HG03139 (cell line): ENCODE measurements around the gene CARHSP1.
A peak's percentile ranks its signal among the peaks of the same experiment; 100 is the strongest.
"Not testable (repeated sequence)": the region's sequence is repeated elsewhere in the genome, so short reads cannot be mapped to it uniquely, and the experiment has no call there.

Source experiments
- ATAC-seq: cut with Tn5 transposase; IDR thresholded peaks from one replicate; pipeline ENCODE4 v1.9.1; 2021; ENCODE audit not compliant: unreplicated experiment

Gene CARHSP1

DNA sequence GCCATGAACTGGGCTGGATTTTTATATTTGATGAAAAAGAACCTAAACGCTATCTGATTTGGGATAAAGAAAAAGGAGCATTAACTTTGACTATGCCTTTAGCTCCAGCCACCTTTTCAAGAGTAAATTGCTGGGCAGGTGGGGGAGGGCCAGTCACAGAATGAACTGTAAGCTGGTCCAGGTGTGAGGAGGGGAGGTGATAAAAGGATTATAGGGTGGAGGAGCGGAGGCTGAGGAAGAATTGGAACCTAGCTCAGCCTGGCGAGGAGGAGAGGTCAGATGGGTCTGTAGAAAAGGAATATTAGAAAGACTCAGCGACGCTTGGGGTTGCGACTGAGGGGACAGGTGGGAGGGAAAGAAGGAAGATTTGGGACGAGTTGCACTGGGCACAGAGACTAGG, 32.0 kb downstream of the CARHSP1 start:
- not testable (repeated sequence) for ATAC-seq

DNA sequence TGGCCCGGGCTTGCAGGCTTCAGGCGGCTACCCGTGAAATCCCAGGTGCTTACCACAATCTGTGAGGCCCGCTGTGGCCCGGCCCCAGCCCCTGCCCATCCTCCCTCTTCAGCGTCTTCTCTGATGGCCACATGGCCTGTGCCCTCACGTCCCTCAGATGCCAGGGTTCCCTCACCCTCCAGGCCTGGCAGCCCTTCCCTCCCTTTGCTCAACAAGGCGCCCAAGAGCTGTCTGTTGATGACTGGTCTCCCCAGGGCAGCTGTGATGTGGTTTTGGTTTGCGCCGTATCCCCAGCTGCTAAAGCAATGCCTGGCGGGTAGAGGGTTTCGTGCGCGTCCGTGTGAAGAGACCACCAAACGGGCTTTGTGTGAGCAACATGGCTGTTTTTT, 36.1 kb downstream of the CARHSP1 start:
- no peak for ATAC-seq

DNA sequence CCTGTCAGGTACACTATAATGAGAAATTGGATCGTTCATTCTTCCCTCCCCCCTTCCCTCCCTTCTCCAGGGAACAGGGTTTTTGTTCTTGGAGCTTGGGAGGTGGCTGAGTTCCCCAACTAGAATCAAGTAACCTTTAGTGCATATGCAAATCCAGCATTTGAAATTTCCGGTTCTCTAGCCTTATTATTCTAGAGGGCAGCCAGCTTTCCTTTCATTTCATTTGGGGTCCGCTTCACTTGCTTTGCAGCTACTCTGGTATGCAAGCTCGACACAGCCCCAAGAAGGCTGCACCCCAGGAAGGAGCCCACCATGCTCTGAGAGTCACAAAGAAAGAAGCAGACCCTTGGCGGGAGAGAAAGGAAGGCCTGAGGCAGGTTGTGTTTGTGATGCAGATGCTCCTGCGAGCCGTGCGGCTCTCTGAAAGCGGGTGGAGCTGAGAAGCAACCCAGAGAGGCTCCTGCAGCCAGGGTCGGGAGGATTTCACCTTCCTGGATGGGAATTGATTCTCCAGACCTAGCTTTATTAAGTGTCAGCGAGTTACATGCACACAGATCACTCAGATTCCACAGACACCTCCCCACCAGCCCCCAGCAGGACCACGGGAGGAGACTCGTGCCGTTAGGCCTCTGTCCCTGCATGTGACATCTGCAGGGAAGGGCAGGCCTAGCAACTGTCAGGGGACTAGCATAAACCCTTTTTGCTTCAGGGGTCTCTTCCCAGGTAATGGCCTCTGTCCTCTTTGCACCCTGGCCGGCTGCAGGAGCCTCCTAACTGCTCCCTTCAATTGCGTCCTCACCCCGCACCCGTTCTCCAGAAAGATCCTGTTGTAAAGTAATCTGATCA, 36.7 kb downstream of the CARHSP1 start:
- no peak for ATAC-seq

DNA sequence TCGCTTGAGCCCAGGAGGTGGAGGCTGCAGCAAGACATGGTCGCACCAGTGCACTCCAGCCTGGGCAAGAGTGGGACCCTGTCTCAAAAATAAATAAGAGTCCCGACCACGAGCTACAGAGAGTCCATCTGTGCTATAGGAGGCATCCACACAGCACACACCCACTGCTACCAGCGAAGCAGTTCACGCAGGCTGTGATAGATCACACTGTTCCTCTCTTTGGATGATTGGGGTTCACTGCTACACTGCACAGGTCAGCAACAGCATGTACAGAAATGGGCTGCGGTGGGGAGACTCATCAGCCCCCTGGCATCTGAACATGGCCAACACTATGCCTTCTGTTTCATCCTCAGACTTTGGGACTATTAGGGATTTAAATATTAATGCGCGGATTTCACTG, 37.4 kb downstream of the CARHSP1 start:
- ATAC-seq, result no peak

DNA sequence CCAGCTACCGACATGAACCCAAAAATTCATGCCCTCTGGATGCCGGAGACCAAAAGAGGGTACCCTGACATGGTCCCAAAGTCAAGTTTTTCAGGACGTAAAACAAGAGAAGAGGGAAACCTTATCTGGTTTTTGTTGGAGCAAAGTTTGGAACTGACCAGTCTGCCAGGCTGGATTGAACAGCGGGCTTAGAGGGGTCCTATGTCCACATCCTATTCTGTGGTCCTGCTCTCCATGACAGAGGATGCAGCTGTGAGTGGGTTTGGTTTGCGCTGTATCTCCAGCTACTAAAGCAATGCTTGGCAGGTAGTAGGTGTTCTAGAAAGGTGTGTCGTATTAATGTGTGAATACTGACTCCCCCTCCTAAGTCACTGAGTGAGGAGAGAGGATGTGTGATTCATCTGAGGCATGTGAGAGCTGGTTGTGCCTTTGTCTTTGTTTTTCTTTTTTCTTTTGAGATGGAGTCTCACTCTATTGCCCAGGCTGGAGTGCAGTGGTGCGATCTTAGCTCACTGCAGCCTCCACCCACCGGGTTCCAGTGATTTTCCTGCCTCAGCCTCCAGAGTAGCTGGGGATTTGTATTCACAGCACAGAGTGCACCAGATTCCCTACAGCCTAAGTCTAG, 40.2 kb downstream of the CARHSP1 start:
- no peak for ATAC-seq

DNA sequence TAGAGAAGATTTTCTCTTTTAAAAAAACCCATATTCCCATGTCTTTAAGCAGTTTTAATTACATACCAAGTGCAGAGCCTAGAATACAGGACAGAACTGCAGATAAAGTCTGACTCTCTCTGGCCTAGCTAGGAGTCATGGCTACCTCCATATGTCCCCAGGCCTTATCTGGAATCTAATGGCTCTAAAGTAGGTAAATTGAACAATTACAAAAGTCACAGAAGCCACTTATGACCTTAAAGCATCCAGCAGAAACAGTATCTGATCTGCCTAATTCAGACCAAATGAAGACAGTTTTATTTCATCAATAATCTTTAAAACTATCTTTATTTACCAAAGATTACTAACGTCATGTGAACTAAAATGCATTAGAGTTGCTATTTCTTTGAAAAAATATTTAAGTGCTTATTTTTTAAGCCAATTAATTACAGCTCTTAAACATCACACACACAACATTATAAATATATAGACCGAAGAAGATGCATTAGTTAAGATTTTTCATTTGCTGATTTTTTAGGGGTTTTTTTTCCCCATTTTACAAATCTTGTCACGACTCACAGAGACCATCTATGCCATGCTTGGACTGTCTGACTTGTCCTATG, 42.4 kb downstream of the CARHSP1 start:
- no peak for ATAC-seq

DNA sequence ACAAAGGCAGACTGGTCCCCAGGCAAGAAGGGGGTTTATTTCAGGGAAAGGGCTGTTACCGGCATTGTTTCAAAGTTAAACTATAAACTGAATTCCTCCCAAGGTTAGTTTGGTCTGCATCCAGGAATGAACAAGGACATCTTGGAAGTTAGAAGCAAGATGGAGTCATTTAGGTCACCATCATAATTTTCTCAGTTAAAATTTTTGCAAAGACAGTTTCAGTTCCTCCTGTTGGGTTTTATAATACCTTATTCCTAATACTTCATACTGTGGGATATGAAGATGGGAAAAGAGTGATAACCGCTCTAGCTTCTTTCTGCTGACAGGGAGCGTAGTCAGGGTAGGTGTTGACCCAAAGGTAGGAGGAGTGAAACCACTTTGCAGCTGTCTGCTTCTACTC, 46.4 kb downstream of the CARHSP1 start:
- ATAC-seq, result no peak

DNA sequence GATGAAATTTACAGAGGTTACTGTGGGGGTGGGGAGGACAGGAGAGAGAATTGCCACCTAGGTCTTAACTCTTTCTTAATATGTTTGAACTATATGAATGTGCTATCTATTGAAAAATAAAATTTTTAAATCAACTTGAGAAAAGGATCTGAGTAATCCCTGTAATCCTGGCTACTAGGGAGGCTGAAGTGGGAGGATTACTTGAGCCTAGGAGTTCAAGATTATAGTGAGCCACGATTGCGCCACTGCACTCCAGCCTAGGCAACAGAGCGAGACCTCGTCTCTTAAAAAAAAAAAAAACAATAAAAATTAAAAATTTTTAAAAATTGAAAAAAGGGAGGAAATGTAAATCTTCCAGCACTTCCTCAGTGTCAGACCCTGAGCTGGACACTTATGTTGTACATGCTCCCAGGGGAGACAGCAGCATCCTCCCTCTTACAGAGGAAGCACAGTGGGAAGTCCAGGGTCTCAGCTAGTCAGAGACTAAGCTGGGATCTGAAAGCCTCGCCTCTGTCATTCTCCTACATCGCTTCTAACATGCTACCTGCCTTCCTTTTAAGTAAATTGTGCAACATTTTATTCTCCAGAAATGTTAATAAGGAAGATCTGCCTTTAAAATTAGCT, 49.3 kb downstream of the CARHSP1 start:
- no peak for ATAC-seq

DNA sequence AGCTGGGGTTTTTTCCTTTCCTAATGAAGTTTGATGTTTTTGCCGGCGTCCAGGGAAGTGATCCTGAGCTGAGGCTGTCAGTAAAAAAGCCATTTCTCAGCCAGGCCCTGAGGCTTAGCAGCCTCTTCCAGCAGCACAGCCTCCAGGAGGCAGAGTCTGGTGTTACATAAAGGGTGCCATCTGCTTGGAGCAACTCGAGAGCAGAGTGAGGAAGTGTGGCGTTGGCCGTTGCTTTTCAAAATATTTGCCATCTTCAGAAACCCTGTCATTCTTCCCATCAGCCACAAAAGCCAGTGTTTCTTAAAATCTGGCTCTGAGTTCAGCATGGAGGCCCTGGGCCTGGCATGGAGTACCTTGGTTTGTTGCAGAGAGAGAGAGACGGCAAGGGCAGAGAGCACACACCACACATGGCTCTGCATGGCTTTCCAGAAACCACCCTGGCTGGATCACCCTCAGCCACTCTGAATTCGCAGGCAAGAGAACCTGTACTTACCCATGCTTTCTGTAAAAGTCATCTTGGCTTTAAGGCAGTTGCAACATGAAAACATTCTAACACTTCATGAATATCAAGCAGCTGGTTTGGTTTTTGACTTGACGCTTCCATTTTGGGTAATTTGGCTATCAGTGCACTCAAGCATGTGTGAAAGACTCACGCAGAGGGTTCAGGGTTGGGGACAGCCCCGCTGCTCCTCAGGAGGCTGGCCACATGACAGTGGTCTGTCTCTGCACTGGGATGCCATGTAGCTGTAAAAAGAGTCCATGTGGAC, 50.1 kb downstream of the CARHSP1 start:
- ATAC-seq, result peak; percentile 61

DNA sequence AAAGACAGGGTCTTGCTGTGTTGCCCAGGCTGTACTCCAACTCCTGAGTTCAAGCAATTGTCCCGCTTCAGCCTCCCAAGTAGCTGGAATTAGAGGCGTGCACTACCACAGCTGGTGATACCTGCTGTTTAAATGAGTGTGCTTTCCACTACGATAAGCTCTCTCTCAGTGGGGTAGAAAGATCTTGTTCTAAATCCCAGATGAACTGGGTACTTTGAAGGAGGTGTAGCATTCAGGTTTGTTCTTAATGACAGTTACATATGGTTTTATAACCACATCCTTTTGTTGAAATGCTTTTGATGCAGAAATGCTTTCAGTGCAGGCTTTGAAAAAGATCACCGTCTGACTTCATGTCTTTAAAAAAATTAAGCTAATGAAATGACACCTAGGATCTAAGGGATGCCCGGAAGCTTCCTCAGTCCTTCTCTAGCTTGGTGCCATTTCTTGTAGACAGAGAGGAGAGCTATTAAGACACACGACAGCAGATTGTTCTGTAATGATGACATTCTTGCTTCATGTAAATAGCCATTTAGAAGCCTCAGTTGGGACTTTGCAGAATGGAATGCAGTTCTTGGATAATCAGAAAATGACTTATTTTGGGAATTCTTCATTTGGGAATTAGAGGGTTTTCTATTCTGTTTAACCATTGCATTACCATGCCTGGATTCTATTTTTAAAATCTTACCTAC, 51.7 kb downstream of the CARHSP1 start:
- no peak for ATAC-seq

DNA sequence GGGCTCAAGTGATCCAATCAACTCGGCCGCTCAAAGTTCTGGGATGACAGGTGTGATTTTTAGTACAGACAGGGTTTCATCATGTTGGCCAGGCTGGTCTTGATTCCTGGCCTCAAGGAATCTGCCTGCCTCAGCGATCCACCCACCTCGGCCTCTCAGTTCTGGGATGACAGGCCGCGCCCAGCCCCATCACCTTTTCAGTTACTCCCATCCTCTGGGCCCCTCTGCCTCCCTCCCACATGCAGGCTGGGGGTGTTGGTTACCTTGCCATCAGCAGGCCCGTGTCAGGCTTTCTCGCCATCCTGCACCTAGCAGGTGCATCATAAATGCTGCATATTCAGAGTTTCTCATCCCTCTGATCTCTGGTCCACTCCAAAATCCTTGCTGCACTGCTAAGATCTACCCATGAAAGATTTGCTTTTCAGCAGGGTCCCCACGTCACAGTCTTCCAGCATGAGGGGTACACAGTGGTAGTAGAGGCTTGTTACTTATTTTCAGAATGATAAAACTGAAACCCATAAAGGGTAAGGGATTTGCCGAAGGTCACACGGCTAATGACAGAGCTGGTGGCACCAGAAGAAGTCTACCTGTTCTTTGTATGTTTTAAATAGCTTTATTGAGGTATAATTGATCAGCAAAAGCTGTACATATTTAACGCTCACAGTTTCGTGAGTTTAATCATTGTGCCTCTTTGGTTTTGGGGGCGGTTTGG, 54.6 kb downstream of the CARHSP1 start:
- no peak for ATAC-seq

DNA sequence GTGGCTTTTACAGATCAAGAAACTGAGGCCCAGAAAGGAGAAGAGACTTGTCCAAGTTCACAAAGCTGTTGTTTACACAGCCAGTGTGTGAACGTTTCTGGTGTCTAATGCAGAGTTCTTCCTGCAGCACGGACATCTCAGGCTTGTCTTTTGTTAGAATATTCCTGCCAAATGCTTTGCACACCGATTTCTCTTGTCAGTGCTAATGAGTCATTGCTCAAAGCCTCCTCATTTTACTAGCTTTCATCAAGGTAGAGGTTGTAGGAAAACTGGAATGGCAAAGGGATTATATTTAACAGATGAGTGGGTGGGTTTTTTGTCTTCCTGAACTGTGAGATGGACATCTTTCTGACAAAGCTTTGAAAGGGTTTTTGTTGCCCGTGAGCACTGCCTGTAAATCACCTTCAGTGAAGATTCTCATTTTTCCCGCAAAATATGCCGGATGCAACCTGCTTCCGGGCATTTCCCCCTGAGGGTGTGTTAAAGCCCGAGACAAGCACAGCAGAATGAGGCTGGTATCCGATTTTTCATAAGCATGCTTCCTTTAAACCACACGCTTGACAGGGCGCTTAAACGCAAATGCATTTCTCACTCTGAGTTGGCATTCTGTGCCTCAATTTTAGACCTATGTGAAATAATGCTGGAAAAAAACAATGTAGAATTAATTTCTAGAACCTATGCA, 56.5 kb downstream of the CARHSP1 start:
- ATAC-seq, result no peak

DNA sequence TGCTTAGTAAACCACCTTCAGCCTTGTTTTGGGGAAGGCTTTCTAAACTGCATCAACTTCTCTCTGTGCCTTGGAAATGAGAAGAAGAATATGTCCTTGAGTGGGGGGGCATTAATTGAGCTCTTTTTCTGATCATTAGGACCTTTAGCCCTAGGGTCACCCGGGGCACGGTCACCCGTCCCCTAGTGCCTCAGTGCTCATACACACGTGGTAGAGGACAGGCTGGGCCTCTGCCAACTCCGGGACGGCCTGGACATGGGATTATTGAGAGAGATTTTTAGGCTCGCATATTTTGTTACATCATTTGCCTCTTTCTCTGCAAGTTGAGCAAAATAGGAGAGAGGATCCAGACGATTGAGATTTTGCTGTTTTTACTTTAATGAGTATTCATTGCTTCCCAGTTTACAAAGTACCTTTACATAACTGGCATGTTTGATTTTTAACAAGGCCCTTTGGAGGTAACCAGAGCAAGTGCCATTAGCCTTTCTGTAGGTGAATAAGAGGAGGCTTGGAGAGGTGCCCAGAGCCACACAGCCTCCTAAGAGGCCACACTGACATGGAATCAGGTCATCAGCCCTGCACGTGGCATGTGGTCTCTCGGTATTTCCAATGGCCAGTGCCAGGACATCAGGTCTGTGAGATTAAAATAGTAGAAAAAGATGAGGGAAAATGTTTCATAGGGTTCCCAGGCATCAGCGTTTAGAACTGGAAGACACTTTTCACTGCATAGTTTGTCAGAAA, 60.0 kb downstream of the CARHSP1 start:
- ATAC-seq, result no peak

DNA sequence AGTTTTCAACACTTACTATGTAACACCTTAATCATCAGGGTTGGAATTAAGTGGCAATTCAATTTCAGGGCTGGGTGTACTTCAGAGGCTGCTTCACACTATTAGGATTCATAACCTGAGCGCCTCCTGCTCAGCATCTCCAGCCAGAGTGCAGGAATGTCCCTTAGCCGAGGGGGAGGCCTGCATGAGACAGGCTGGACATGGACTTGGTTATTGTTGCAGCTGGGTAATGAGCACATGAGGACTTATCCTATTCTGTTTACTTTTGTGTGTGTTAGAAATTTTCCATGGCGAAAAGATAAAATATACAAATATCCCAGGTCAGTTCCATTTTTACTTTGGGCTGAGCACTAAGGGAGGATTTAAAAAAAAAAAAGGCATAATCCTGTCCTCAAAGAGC, 60.8 kb downstream of the CARHSP1 start:
- no peak for ATAC-seq

DNA sequence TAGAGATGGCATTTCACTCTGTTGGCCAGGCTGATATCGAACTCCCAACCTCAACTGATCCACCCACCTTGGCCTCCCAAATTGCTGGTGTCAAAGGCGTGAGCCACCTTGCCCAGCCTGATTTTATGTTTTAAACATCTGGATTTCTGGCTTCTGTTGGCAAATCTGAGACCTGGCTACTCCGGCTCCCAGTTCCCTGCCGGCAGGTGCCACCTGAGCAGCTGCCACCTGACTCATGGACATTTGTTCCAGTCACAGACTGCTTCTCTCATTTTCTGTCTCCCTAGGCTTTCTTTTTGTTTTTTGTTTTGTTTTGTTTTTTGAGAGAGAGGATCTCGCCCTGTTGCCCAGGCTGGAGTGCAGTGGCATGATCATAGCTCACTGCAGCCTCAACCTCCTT, 61.6 kb downstream of the CARHSP1 start:
- ATAC-seq, result no peak

DNA sequence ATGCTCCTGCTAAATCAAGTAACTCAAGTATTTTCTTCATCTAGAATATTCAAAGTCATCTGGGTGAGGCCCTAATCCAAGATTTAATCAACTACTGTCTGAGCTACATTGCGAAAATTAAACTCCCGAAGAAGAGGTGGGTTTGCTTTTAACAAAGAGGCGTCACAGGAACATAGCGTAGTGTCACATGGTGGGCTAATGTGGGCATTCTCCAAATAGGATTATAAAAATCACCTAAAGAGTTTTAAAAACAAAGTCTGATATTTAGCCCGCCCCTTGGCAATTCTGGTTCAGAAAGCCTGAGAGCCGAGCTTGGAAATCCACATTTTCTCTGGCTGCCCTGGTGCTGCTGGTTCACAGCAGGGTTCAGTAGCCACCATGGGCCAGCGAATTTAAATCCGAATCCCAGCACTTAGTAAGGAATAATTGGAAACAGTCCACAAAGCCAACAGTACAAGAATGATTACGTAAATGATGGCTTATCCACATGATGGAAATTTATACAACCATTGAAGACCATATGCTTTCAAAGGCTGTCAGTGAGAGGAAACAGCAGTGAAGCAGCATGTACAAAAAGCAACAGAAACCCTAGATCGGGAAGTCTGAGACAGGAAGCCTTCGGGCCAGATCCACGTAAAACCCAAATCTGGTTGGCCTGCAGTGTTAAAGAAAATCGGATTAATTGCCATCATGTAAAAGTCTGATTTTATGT, 62.4 kb downstream of the CARHSP1 start:
- no peak for ATAC-seq

DNA sequence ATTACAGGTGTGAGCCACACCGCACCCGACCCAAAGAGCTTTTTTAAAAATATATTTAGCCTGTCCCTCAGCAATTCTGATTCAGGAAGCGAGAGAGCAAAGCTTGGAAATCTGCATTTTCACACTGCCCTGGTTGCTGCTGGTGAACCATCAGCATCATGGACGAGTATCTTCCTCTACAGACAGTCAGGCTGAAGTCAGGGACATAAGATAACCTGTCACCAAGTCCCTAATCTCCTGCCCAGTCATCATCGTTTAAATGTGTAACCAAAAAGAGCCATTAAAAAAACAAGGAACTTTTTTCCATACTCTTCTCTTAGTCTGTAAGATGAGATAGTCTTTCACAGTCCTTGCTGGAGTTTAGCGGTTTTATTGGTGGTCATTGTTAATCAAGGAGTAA, 64.5 kb downstream of the CARHSP1 start:
- no peak for ATAC-seq

DNA sequence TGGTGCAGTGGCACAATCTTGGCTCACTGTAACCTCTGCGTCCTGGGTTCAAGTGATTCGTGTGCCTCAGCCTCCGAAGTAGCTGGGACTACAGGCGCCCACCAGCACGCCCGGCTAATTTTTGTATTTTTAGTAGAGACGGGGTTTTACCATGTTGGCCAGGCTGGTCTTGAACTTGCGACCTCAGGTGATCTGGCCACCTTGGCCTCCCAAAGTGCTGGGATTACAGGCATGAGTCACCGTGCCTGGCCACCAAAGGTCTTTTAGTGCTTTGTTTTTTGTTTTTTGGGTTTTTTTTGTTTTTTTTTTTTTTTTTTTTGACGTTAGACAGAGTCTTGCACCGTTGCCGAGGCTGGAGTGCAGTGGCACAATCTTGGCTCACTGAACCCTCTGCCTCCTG, 65.1 kb downstream of the CARHSP1 start:
- ATAC-seq, result not testable (repeated sequence)
